CD4-positive, alpha-beta T cell treated with Interferon alpha-2 for 1 hour (primary cell): Measurements from ENCODE around the gene GRM7.

Source experiments
- DNase-seq, 2 donors: peaks; one replicate each; pipeline ENCODE4 v3.0.0-alpha.2; 2020 to 2022

GRM7 gene

DNA sequence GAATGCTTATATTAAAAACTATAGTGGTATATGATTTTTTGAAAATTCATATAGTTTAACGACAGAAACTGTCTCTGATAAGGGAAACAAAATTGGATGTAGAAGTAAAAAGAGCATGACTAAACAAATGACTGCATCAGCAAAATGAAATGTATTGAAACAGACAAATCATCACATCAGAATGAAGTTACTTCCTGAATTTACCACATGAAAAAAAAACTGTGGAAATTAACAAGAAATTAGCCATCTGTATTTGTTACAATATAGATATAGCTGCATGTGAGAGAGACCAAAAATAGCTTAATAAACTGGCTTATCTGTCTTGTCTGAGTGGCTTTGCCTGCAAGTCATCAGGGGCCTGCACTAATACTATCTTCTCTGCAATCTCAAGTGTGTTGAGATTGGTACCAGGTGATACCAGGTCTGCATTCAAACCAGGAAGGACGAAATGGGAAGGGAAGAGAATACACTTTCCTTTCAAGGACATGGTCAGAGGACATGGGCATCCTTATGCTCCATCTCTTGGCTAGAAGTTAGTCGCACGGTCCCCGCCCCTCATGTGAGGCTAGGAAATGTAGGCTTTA is 388.7 kb downstream of the GRM7 start:
- DNase-seq = no peak

DNA sequence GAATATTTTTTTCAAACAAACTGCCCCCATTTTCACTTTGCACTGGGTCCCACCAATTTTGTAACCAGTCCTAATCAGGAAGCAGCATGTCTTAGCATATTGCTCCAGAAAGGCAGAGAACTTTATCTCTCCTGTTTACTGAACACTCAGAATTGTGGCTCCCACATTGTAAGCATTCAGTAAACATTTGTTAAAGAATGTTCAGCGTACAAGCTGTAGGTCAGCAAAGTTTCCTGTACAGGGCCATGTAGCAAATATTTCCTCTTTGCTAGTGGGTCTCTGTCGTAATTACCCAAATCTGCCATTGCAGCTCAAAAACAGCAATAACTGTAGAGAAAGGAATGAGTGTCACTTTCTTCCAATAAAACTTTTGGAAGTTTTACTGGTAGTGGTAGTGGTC is 393.3 kb downstream of the GRM7 start:
- no peak for DNase-seq

DNA sequence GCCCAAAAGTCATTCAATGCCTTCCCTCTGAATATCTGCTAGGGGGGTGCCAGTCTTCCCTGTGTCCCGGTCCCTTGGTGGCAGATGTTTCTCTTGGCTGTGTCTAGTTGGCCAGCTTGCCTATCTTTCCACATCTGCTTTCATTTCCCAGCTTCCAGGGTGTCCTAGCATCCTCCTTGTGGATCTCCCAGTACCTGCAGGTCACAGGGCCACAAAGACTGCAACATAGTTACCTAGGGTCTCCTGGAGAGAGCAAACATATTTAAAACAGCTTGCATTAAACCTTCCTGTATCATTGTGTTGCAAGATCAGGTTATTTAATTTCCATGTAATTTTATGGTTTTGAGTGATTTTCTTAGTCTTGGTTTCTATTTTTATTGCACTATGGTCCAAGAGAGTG is 400.1 kb downstream of the GRM7 start:
- no peak for DNase-seq

DNA sequence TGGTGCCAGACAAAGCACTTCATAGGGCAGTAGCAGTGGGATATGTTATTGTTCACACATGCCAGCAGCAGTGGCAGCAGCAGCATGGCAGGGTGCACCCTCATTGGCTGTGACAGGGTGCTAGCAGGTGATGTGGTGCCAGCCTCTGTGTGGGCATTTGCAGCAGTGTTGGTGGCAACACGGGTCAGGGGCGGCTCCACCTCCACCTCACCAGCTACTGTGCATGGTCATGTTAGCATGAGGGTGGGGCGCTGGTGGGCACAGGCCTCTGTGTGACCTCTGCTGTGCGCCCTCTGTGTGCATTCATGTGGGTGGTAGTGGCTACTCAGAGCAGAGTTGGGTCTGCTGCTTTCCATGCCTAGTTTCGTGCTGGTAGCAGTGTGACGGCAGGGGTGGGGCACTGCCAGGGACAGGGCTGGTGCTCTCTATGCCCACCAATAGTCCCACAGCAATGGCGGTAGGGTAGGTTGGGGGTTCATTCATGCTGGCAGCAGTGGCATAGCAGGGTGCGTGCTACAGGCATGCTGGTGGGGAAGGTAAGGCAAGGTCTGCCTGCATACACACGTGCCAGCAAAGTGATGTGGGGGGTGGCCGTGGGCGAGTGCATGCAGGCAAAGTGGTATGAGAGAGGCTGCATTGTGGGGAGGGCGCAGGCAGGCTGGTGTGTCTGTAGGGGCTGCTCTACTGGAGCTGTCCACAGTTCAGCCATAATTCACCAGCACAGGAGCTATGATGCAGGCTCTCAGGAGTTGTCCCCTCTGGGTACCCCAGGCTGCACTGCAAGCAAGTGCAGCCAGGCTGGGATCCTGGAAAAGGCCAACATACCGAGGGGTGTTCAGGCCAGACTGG is 402.7 kb downstream of the GRM7 start:
- no peak for DNase-seq

DNA sequence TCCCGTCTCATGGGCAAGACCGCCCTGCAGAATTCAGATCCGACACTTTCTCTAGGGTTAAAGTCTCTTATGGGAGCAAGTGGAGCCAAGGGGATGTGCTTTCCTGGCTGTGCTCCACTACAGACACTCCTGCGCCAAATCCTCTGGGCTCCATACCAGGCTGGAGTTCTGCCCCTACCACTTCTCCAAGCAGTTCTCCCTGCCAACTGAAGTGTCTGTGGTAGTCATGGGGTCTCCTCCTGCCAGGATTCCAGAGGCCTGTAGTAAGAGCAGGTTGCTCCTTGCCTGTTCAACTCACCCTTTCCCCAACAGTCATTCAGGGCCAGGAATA is 403.2 kb downstream of the GRM7 start:
- DNase-seq = no peak

DNA sequence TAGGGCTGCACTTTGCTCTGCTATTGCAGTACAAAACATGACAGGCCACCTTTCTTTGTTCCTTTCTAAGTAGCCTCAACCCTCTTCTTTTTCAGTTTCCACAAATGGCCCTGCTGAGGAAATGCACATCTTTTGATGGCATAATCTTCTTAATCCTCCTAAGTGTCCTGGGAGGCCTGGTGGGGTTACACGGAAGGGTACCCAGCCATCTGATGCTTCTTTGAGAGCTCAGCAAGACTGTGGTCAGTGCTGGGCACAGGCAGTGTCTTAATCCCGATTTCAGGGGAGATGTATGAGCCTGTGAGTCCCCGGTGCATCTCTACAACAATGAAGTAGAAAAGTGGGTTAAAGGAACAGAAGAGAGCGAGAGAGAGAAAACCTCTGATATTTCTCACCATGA is 404.8 kb downstream of the GRM7 start:
- no peak for DNase-seq

DNA sequence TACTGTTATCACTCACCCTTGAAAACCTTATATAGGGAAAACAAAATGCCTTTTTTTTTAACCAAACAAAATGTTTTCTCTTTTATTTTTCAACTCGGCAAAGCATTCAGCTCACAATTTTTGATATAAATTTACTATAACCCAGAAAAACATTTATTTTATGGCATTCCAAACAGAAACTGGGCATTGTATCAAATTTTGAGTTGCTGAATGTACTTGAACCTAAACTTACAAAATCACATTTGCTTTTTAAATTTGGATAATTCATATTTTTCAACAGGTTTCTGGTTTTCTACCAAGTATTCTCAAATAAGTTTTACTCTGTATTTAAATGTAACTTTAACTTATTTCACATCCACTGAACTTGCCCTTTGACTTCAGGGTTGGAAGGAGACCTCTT is 405.6 kb downstream of the GRM7 start:
- no peak for DNase-seq

DNA sequence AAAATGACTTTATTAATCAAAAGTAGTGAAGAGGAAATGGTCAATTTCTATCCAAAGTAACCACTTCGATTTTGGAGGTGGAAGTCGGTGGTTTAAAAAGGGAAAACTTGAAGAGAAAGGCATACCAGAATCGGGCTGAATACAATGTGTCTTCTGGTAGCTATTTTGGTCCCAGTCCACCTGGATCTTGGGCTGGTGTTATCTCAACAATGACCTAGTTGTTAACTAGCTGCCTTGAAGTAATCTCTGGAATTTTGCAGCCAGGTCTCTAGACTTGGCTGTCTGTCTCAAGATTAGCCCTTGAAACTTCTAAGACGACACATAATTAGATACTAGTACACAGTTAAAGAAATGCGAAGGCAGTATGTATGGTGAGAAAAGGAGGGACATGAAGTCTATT is 409.8 kb downstream of the GRM7 start:
- no peak for DNase-seq

DNA sequence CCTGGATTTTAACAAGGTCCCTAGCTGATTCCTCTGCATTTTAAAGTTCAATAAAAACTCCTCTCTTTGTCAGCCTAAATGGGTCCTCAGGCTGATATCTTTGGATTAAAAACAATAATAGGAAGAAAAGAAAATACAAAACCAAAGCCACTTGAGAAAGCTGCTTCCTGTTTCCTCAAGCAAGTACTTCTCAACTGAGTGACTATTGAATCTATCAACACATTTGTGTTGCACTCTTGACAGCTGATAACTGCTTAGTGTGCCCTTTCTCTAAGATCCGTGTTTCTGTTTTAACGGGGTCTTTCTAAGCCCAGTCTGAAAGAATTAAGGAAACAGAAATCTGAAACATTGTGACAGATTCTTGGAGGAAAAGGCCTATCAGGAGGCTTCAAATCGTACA is 410.7 kb downstream of the GRM7 start:
- no peak for DNase-seq

DNA sequence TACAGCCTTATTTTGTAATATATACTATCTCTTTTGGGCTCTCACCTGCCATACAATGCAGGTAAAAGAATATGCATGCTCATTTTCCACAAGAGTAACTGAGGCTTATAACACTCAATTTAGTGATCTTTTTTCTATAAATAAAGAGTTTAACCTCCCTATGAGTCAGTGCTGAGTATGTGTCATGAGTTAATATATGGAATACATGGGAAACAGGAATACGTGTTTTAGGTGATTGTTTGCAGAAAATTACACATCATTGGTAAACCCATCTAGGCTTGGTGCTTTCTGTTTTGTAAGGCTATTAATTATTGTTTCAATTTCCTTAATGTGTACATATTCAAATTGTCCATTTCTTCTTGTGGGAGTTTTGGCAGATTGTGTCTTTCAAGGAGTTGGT is 411.3 kb downstream of the GRM7 start:
- no peak for DNase-seq

DNA sequence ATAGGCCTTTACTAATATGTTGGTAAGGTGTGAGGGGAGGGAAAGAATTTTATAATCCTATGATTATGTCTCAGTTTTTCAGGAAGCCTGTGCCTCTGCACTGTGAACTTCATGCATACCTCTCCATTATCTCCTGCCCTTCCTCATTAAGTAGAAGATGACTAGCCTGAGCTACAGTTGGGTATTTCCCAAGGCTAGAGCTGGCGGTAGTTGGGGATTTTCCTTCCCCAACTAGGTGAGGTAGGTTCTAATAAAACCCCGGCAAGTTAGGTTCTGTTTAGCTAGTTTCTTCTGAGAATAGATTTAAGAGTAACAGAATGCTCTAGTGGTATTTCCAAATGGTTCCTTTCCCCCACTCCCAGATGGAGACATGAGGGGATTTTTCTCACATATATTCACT is 414.5 kb downstream of the GRM7 start:
- no peak for DNase-seq

DNA sequence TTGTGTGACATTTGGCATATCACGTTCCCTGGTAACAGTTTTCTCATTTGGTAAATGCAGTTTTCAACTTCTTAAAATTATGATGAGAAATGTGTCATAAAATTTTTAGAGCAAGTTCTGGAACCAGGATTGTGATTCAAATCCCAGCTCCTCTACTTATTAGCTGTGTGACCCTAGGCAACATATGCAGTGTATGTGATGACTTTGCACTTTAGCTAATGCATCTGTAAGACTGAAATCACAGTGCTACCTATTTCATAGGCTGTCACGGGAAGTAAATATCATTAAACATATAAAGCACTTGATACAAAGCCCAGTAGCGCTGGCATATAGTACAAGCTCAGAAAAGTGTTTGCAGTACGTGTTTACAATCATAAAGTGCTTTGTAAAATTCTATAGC is 419.4 kb downstream of the GRM7 start:
- DNase-seq = no peak

DNA sequence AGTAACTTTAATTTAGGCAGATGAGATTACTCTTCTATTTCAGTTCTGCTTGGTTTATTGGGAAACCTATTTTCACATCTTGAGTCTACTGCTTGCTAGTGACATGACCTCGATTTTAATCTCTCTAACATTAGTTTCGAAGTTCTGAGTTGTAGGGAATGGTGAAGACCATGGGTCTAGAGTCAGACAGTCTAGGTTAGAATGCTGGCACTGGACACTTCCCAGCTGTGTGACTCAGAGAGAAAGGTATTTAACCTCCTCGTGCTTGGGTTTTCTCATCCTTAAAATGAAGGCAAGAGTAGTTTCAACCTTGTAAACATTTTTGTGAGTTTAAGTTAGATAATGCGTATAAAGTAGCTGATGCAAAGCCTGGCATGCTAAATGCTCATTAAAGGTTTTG is 422.1 kb downstream of the GRM7 start:
- no peak for DNase-seq

DNA sequence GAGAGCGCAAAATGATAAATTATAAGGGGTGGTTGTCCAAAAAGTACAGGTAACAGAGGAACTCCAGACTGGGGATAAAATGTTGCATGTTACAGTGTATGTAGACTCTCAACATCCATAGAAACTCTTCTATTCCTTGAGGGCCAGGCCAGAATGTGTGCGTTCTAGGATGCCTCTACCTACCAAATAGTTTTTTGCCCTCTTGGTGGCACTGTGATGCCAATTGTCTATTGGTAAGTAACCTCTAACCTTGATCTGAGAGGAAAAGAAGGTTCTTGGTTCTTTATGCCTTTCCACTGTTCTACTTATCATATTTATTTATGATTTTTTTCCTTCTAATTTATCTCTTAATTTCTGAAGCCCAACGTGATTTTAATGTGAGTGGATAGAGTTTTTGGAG is 424.6 kb downstream of the GRM7 start:
- no peak for DNase-seq

DNA sequence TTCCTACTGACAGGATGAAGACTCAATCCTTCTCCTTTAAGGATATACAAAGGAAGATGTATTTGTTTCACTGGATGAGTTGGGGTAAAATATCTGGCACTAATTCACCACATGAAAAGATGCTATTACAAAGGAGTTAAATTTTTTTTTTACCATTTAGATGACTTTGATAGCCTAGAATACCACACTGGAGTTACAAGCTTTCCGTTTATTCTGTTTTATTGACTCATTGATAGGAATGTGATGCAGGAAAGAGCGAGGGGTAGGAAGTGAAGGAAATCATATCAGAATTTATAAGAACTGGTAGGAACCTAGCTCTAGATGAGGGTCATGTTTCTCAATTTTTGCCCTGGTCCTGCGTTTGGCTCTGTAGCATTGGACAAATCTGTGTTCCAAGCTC is 427.2 kb downstream of the GRM7 start:
- DNase-seq = no peak

DNA sequence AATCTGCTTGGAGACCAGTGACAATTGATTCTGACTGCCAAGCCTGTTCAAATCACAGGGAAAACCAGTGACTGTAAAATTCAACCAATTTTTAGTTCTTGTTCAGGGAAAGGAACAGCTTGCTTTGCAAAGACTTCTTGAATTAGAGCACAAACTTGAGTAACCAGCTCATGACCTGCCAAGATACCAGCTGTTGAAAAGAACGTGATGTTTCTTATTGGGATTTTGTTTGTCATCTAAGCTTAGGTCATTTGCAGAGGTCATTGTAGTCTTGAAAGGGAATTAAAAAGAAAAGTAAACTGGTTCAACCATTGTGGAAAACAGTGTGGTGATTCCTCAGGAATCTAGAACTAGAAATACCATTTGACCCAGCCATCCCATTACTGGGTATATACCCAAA is 428.2 kb downstream of the GRM7 start:
- no peak for DNase-seq

DNA sequence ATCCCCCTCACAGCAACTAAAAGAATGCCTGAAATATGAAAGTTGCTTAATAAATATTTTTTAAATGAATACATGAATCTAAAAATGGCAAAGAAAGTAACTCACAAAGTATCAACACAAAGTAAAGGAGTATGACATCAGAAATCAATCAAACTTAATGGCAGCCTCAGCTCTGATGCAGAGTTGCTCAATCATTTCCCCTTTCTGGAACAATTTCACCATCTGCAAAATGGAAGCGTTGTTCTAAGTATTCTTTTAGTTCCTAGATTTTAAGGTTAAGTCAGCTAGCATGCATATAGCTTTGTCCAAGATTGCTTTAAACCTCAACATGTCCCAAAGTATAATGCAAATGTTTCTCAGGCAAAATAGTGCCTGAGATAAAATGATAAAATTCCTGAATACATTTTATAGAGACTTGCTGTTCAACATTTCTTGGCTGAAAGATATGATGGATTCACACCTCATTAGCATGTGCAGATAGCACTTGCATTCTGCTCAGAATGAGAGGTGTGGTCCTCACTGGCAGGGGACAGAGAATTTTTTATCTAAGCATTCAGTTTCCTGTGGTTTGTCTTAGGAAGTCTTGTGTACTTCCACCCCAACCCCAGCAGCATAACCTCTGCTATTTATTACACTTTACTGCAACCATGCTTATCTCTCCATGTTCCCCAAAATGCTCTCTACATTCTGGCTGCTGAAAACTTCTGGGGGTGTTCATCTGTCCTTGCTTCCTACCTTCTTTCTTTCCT is 429.3 kb downstream of the GRM7 start:
- DNase-seq = no peak

DNA sequence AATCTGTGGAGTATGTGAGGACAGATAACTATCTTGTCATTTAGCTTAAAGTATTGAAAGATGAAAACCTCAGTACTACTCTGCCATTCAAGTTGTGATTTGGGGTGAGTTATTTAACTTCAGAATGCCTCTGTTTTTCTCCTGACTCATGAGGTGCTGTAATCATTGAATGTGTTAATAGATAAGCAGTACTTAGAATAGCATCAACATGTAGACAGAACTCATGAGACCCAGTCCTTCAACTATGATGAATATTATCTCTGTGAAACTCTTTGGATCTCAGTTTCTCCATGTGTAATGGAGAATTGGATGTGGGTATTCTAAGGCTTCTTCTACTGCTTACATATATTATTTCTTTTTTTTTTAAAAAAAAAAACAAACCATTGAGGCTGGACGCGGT is 431.4 kb downstream of the GRM7 start:
- no peak for DNase-seq

DNA sequence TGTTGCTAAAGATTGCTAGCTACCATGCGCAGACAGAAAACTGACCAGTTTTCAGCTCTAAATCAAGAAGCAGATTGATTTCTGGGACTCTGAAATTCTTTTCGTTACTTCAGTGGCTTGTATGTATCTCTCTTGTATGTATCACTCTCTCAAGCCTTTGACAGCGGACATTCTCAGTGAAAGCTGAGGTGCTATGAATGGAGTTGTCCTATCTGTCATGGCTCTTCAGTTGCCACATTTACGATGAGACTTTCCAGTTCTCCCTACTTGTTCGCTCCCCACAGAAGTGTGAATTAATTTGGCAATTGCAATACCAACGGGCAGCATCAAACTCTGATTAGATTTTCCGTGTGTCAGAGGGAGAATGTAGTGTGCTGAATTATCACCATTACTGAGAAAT is 432.4 kb downstream of the GRM7 start:
- DNase-seq = no peak

DNA sequence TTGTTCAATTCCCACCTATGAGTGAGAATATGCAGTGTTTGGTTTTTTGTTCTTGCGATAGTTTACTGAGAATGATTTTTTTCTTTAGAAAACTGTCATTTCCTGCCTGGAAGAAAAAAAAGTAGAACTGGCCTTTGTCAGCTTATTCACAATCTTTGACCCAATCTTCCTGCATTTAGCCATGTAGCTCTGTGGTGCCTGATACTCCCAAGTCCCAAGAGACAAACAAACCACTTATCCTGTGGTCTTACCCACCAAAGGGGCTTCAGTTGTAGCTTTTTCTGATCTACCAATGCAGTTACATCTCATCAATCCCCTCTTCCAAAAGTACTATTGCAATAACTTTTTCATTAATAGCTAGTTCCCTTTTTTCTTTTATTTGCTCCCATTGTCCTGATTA is 444.6 kb downstream of the GRM7 start:
- no peak for DNase-seq

DNA sequence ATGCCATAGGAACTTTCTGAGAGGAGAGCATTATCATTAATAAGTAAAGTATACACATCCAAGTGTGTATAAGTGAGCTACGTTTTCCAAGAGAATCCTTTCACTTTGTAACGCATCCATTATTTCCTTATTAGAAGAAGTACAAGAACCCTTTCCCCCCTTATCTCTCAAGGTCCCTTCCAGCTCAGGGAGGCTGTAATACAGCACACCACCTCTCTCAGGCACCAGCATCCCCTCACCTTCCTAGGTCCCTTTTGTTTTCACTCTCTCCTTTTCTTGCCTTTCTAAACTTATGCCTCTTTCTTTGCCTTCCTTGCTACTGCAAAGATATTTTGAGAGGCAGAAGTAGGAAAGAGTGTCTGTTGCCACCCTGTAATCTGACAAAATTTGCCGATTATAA is 446.0 kb downstream of the GRM7 start:
- no peak for DNase-seq

DNA sequence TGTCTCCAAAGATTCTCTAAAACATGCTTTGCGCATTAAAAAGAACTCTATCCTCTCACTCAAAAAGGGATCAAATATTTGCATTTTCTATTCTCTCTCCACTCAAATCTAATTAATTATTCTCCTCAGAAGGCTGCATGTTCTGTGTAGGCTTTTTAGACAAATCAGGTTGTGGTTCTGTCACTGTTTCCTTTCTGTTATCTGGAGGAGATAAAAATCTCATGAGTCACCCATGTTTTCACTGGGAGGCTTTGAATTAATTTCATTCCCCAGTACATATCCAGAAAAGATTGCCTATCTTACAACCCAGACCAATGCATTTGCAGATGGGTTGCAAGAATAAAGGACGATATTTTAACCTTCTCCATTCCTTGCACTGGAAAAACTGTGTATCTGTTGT is 446.5 kb downstream of the GRM7 start:
- DNase-seq = no peak

DNA sequence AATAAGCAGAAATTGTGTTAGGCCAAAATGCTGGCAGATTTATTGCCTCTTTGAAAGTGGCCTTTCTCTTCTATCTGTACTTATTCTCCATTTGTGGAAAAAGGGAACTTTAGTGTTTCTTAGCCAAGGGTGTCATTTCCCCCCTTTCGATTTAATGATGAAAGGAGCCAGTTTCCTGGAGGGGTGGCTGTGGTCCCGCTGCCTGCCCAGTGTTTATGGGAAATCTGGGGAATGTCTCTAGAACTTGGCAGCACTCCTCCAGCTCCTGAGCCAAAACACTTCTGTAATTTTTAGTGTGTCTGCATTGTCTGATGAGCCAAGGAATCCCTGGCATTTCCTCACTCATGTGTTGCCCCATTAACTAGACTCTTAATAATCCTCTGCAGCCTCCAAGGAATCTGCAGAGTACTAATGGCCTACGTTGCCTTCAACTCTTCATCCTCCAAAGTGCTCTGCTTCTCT is 448.8 kb downstream of the GRM7 start:
- no peak for DNase-seq

DNA sequence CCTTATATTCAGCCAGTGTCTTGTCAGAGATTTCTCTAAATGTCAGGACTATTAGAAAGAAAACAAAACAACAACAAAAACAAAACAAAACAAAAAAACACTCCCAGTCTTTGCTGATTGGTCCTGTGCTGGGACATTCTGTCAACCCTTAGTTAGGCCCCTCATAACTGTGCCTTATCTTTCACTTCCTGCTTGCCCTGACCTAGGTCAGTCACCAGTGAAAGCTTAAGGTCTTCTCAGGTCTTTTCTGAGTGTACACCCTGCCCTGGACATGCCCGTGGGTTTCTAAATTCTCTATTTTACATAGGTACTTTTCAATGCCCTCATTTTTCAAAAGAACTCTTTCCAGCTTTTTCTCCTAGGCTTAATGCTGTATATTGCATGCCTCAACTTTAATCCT is 454.1 kb downstream of the GRM7 start:
- DNase-seq = no peak
